DND-41 (cell line): ENCODE measurements around the gene FOXP1.

Experiments used
- ATAC-seq: fragments of 200-7000 bp; cut with Tn5 transposase; 3 replicates; pipeline ENCODE4 v1.9.1; 2021; ENCODE audit warnings: low read depth; ENCODE audit not compliant: insufficient read depth
- DNase-seq: peaks from one replicate; pipeline ENCODE4 v3.0.0-alpha.2; 2020
- H2AFZ ChIP-seq: 2 replicates; pipeline ENCODE4 v1.6.0; 2012; ENCODE audit warnings: low read depth, low read length
- H3K27ac ChIP-seq: 2 replicates; pipeline ENCODE4 v1.5.1; 2012; ENCODE audit warnings: low read length, inconsistent platforms
- H3K27me3 ChIP-seq: fragments of 200-600 bp; sonication (generic); 2 replicates; pipeline ENCODE4 v1.6.0; 2012; ENCODE audit warnings: low read length, mild to moderate bottlenecking, inconsistent platforms; ENCODE audit not compliant: insufficient read depth, poor library complexity
- H3K36me3 ChIP-seq: 2 replicates; pipeline ENCODE4 v1.5.1; 2012; ENCODE audit warnings: low read length, inconsistent platforms; ENCODE audit not compliant: insufficient read depth
- H3K4me1 ChIP-seq: 2 replicates; pipeline ENCODE4 v1.5.1; 2012; ENCODE audit warnings: mild to moderate bottlenecking, low read length; ENCODE audit not compliant: insufficient read depth
- H3K4me2 ChIP-seq: 2 replicates; pipeline ENCODE4 v1.6.0; 2012; ENCODE audit warnings: mild to moderate bottlenecking, moderate library complexity, low read length, inconsistent platforms; ENCODE audit not compliant: insufficient read depth
- H3K4me3 ChIP-seq, 2 experiments: fragments of 200-600 bp in 1 of 2; shearing (Covaris generic) in 1 of 2; 2 replicates each; pipeline ENCODE4 v1.5.1; 2012 to 2016; ENCODE audit warnings: inconsistent platforms in 2 of 2, low read length in 2 of 2, mild to moderate bottlenecking in 2 of 2, low read depth in 1 of 2, moderate library complexity in 1 of 2
- H3K79me2 ChIP-seq: 2 replicates; pipeline ENCODE4 v1.6.0; 2012; ENCODE audit warnings: low read length, inconsistent platforms; ENCODE audit not compliant: insufficient read depth
- H3K9ac ChIP-seq: 2 replicates; pipeline ENCODE4 v1.6.0; 2012; ENCODE audit warnings: low read depth, mild to moderate bottlenecking, inconsistent platforms, low read length, moderate library complexity
- H3K9me3 ChIP-seq: 2 replicates; pipeline ENCODE4 v1.5.1; 2012; ENCODE audit warnings: low read length, moderate library complexity, mild to moderate bottlenecking, inconsistent platforms; ENCODE audit not compliant: insufficient read depth, severe bottlenecking
- H4K20me1 ChIP-seq: 2 replicates; pipeline ENCODE4 v1.6.0; 2012; ENCODE audit warnings: low read length; ENCODE audit not compliant: insufficient read depth
- CTCF ChIP-seq: IDR thresholded peaks from 2 replicates; pipeline ENCODE4 v1.5.1; 2012; ENCODE audit warnings: borderline replicate concordance, low read length, moderate library complexity, mild to moderate bottlenecking; ENCODE audit not compliant: poor library complexity, severe bottlenecking; ENCODE audit errors: extremely low read depth
- EZH2 ChIP-seq: IDR thresholded peaks from 3 replicates; pipeline ENCODE4 v1.6.1; 2012; ENCODE audit warnings: borderline replicate concordance, low read depth, mild to moderate bottlenecking, moderate library complexity, low read length, inconsistent platforms; ENCODE audit not compliant: severe bottlenecking

Gene FOXP1

GRCh38 chr3:71513515-71513914 lies 70.0 kb downstream of the FOXP1 start:
- Histone ChIP-seq H3K4me1 (no peaks in the 10 kb centered on the region), H3K36me3 (no peaks in the 10 kb centered on the region), H3K27ac (no peak overlapping the region), H3K4me3 (no peak overlapping the region), H3K27me3 (no peaks in the 10 kb centered on the region), H3K4me2 (no peak overlapping the region), H3K9me3 (no peaks in the 10 kb centered on the region), H3K79me2 (peaks cover 64% of the 10 kb centered on the region), H3K9ac (no peak overlapping the region), H2AFZ (no peak overlapping the region), H4K20me1 (peaks cover 40% of the 10 kb centered on the region; the same call in 1 of the 2 replicates)
- no peak for TF ChIP-seq EZH2
- TF ChIP-seq CTCF, result no peak
- no peak for ATAC-seq
- DNase-seq, result no peak

- H3K27me3 ChIP-seq, result no peaks in the 10 kb centered on the region
- H3K9ac ChIP-seq, result no peak overlapping the region
- H3K27ac ChIP-seq, result no peak overlapping the region
- ATAC-seq (no peak), DNase-seq (no peak)
- peaks cover 64% of the 10 kb centered on the region for H3K79me2 ChIP-seq
- H3K4me3 ChIP-seq, result no peak overlapping the region
- H3K4me2 ChIP-seq, result no peak overlapping the region
- no peaks in the 10 kb centered on the region for H3K4me1 ChIP-seq
- H3K9me3 ChIP-seq, result no peaks in the 10 kb centered on the region
- H4K20me1 ChIP-seq, result peaks cover 40% of the 10 kb centered on the region; the same call in 1 of the 2 replicates
- no peaks in the 10 kb centered on the region for H3K36me3 ChIP-seq
- H2AFZ ChIP-seq, result no peak overlapping the region
- TF ChIP-seq EZH2 (no peak), CTCF (no peak)
Measured at GRCh38 chr3:71513081-71513480, 70.4 kb downstream of the FOXP1 start.

- no peak overlapping the region for H3K9ac ChIP-seq
- ATAC-seq, result no peak
- no peaks in the 10 kb centered on the region for H3K27me3 ChIP-seq
- no peaks in the 10 kb centered on the region for H3K4me1 ChIP-seq
- H3K4me2 ChIP-seq, result no peak overlapping the region
- no peak for TF ChIP-seq CTCF
- TF ChIP-seq EZH2, result no peak
- no peak for DNase-seq
- no peak overlapping the region for H3K27ac ChIP-seq
- H3K9me3 ChIP-seq, result no peaks in the 10 kb centered on the region
- peaks cover 61% of the 10 kb centered on the region for H3K79me2 ChIP-seq
- no peak overlapping the region for H3K4me3 ChIP-seq
- peaks cover 40% of the 10 kb centered on the region; the same call in 1 of the 2 replicates for H4K20me1 ChIP-seq
- no peaks in the 10 kb centered on the region for H3K36me3 ChIP-seq
- no peak overlapping the region for H2AFZ ChIP-seq
Measured at GRCh38 chr3:71512544-71512943, 71.0 kb downstream of the FOXP1 start.

GRCh38 chr3:71512000-71512399 lies 71.5 kb downstream of the FOXP1 start:
- DNase-seq, result peak; percentile 11
- Histone ChIP-seq H4K20me1 (peaks cover 38% of the 10 kb centered on the region; the same call in 1 of the 2 replicates), H3K27me3 (no peaks in the 10 kb centered on the region), H3K36me3 (no peaks in the 10 kb centered on the region), H3K27ac (no peak overlapping the region), H3K4me1 (no peaks in the 10 kb centered on the region), H3K9me3 (no peaks in the 10 kb centered on the region), H3K9ac (no peak overlapping the region), H2AFZ (no peak overlapping the region), H3K79me2 (peaks cover 61% of the 10 kb centered on the region), H3K4me3 (no peak overlapping the region), H3K4me2 (no peak overlapping the region)
- TF ChIP-seq EZH2 (no peak), CTCF (peak; percentile 65)
- ATAC-seq, result peak; percentile 80
